ENCODE data around the gene ASCC1.

DNA sequence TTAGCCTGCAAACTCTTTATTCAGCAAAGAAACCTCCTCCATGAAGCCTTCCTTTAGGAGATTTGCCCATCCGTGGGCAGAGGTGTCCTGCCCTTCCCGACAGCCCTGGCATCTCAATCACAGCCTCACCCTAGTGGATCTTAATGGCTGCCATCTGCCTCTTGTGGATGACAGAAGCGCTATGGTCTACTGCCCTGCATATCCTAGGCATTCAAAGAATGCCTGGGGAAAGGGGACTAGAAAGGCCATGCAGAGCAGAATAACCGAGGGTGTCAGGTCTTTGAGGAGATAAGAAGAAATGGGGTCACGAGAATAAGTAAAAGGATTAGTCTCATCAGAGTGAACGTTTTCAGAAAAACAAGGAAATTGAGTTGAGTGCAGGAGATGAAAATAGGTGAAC is 70.0 kb downstream of the ASCC1 start:
- TF ChIP-seq, protein P1, sequence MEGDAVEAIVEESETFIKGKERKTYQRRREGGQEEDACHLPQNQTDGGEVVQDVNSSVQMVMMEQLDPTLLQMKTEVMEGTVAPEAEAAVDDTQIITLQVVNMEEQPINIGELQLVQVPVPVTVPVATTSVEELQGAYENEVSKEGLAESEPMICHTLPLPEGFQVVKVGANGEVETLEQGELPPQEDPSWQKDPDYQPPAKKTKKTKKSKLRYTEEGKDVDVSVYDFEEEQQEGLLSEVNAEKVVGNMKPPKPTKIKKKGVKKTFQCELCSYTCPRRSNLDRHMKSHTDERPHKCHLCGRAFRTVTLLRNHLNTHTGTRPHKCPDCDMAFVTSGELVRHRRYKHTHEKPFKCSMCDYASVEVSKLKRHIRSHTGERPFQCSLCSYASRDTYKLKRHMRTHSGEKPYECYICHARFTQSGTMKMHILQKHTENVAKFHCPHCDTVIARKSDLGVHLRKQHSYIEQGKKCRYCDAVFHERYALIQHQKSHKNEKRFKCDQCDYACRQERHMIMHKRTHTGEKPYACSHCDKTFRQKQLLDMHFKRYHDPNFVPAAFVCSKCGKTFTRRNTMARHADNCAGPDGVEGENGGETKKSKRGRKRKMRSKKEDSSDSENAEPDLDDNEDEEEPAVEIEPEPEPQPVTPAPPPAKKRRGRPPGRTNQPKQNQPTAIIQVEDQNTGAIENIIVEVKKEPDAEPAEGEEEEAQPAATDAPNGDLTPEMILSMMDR (CRISPR knock-in tag; IDR thresholded peaks at IDR 0.05): no peak
- TF ChIP-seq, protein P2, sequence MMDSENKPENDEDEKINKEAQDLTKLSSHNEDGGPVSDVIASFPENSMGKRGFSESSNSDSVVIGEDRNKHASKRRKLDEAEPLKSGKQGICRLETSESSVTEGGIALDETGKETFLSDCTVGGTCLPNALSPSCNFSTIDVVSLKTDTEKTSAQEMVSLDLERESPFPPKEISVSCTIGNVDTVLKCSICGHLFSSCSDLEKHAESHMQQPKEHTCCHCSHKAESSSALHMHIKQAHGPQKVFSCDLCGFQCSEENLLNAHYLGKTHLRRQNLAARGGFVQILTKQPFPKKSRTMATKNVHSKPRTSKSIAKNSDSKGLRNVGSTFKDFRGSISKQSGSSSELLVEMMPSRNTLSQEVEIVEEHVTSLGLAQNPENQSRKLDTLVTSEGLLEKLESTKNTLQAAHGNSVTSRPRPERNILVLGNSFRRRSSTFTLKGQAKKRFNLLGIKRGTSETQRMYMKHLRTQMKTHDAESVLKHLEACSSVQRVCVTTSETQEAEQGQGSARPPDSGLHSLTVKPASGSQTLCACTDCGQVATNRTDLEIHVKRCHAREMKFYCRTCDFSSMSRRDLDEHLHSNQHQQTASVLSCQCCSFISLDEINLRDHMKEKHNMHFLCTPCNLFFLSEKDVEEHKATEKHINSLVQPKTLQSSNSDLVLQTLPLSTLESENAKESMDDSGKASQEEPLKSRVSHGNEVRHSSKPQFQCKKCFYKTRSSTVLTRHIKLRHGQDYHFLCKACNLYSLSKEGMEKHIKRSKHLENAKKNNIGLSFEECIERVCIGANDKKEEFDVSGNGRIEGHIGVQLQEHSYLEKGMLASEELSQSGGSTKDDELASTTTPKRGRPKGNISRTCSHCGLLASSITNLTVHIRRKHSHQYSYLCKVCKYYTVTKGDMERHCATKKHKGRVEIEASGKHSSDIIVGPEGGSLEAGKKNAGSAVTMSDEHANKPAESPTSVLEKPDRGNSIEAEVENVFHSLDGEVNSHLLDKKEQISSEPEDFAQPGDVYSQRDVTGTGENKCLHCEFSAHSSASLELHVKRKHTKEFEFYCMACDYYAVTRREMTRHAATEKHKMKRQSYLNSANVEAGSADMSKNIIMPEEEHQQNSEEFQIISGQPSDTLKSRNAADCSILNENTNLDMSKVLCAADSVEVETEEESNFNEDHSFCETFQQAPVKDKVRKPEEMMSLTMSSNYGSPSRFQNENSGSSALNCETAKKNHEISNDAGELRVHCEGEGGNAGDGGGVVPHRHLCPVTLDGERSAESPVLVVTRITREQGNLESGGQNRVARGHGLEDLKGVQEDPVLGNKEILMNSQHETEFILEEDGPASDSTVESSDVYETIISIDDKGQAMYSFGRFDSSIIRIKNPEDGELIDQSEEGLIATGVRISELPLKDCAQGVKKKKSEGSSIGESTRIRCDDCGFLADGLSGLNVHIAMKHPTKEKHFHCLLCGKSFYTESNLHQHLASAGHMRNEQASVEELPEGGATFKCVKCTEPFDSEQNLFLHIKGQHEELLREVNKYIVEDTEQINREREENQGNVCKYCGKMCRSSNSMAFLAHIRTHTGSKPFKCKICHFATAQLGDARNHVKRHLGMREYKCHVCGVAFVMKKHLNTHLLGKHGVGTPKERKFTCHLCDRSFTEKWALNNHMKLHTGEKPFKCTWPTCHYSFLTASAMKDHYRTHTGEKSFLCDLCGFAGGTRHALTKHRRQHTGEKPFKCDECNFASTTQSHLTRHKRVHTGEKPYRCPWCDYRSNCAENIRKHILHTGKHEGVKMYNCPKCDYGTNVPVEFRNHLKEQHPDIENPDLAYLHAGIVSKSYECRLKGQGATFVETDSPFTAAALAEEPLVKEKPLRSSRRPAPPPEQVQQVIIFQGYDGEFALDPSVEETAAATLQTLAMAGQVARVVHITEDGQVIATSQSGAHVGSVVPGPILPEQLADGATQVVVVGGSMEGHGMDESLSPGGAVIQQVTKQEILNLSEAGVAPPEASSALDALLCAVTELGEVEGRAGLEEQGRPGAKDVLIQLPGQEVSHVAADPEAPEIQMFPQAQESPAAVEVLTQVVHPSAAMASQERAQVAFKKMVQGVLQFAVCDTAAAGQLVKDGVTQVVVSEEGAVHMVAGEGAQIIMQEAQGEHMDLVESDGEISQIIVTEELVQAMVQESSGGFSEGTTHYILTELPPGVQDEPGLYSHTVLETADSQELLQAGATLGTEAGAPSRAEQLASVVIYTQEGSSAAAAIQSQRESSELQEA (CRISPR knock-in tag; IDR thresholded peaks at IDR 0.05; ENCODE audit: not compliant biosample characterization): no peak
- TF ChIP-seq PAX8 (CRISPR knock-in tag; IDR thresholded peaks at IDR 0.05; ENCODE audit: borderline replicate concordance) (no peak), FOSL2 (CRISPR knock-in tag; IDR thresholded peaks at IDR 0.05) (no peak), KLF15 (CRISPR knock-in tag; IDR thresholded peaks at IDR 0.05; ENCODE audit: borderline replicate concordance) (no peak), ZNF792 (CRISPR knock-in tag; IDR thresholded peaks at IDR 0.05) (no peak), MAZ (IDR thresholded peaks at IDR 0.05; ENCODE audit: borderline replicate concordance, low read depth, low read length) (no peak), MAZ (CRISPR knock-in tag; IDR thresholded peaks at IDR 0.05; ENCODE audit: low read depth) (no peak), POLR2AphosphoS5 (IDR thresholded peaks at IDR 0.05; ENCODE audit: low read depth, low read length) (no peak), EP300 (IDR thresholded peaks at IDR 0.05; ENCODE audit: low read depth in 2 of 2, low read length in 2 of 2) (no peak), EP300 (CRISPR knock-in tag; IDR thresholded peaks at IDR 0.05; ENCODE audit: borderline replicate concordance) (no peak), ZNF577 (CRISPR knock-in tag; IDR thresholded peaks at IDR 0.05; ENCODE audit: borderline replicate concordance, low read depth) (no peak), KAT7 (CRISPR knock-in tag; IDR thresholded peaks at IDR 0.05; ENCODE audit: borderline replicate concordance) (no peak), ERF (CRISPR knock-in tag; IDR thresholded peaks at IDR 0.05) (no peak)
- TF ChIP-seq, protein P3, sequence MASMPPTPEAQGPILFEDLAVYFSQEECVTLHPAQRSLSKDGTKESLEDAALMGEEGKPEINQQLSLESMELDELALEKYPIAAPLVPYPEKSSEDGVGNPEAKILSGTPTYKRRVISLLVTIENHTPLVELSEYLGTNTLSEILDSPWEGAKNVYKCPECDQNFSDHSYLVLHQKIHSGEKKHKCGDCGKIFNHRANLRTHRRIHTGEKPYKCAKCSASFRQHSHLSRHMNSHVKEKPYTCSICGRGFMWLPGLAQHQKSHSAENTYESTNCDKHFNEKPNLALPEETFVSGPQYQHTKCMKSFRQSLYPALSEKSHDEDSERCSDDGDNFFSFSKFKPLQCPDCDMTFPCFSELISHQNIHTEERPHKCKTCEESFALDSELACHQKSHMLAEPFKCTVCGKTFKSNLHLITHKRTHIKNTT (CRISPR knock-in tag; IDR thresholded peaks at IDR 0.05): no peak

All from HepG2 (cell line).